SK-N-SH treated with all-trans-retinoic acid at 6 μM for 48 hours (cell line): ENCODE data around the gene MED9.

Experiments used
- ATAC-seq: fragments of 200-7000 bp; cut with Tn5 transposase; 3 replicates; pipeline ENCODE4 v1.9.1; 2020; ENCODE audit warnings: mild to moderate bottlenecking, moderate library complexity
- ARNTL ChIP-seq: fragments of 450-650 bp; formaldehyde crosslinking; IDR thresholded peaks from 2 replicates; pipeline ENCODE4 v1.5.0; 2020; ENCODE audit warnings: low read depth, mild to moderate bottlenecking, moderate library complexity, borderline replicate concordance
- BACH2 ChIP-seq: fragments of 250-450 bp; sonication (Bioruptor Pico); IDR thresholded peaks from 2 replicates; pipeline ENCODE4 v1.9.0; 2021; ENCODE audit warnings: mild to moderate bottlenecking, borderline replicate concordance
- CSDC2 ChIP-seq: fragments of 250-450 bp; sonication (Bioruptor Pico); IDR thresholded peaks from 2 replicates; pipeline ENCODE4 v1.5.0; 2020; ENCODE audit warnings: mild to moderate bottlenecking, moderate library complexity
- ESRRG ChIP-seq: fragments of 250-450 bp; sonication (Bioruptor Pico); IDR thresholded peaks from 2 replicates; pipeline ENCODE4 v1.6.1; 2021; ENCODE audit warnings: mild to moderate bottlenecking
- GLIS3 ChIP-seq: fragments of 250-450 bp; sonication (Bioruptor Pico); IDR thresholded peaks from 2 replicates; pipeline ENCODE4 v1.5.0; 2020; ENCODE audit warnings: mild to moderate bottlenecking, moderate library complexity
- ISL1 ChIP-seq: fragments of 250-450 bp; sonication (Bioruptor Pico); IDR thresholded peaks from 2 replicates; pipeline ENCODE4 v2.1.2; 2022; ENCODE audit warnings: mild to moderate bottlenecking, moderate library complexity
- OSR1 ChIP-seq: fragments of 250-450 bp; sonication (Bioruptor Pico); IDR thresholded peaks from 2 replicates; pipeline ENCODE4 v1.8.0; 2022; ENCODE audit warnings: moderate library complexity, mild to moderate bottlenecking, inconsistent platforms
- PPARA ChIP-seq: fragments of 250-450 bp; sonication (Bioruptor Pico); IDR thresholded peaks from 2 replicates; pipeline ENCODE4 v1.5.0; 2020; ENCODE audit warnings: mild to moderate bottlenecking, borderline replicate concordance
- RARB ChIP-seq: fragments of 250-450 bp; sonication (Bioruptor Pico); IDR thresholded peaks from 2 replicates; pipeline ENCODE4 v1.8.0; 2021; ENCODE audit warnings: mild to moderate bottlenecking, moderate library complexity
- SNAI2 ChIP-seq: fragments of 250-450 bp; sonication (Bioruptor Pico); IDR thresholded peaks from 2 replicates; pipeline ENCODE4 v1.5.0; 2020; ENCODE audit warnings: mild to moderate bottlenecking, moderate library complexity
- TCF4 ChIP-seq: fragments of 250-450 bp; sonication (Bioruptor Pico); IDR thresholded peaks from 2 replicates; pipeline ENCODE4 v1.8.0; 2021; ENCODE audit warnings: mild to moderate bottlenecking, moderate library complexity, borderline replicate concordance
- TOX ChIP-seq: fragments of 250-450 bp; sonication (Bioruptor Pico); IDR thresholded peaks from 2 replicates; pipeline ENCODE4 v1.8.0; 2021; ENCODE audit warnings: mild to moderate bottlenecking, moderate library complexity, borderline replicate concordance
- ZC3H10 ChIP-seq: fragments of 250-450 bp; sonication (Bioruptor Pico); IDR thresholded peaks from 2 replicates; pipeline ENCODE4 v1.5.1; 2021; ENCODE audit warnings: mild to moderate bottlenecking, moderate library complexity
- ZFP3 ChIP-seq: fragments of 250-450 bp; sonication (Bioruptor Pico); IDR thresholded peaks from 2 replicates; pipeline ENCODE4 v1.5.0; 2020; ENCODE audit warnings: mild to moderate bottlenecking, moderate library complexity
- ZFP30 ChIP-seq: fragments of 450-650 bp; formaldehyde crosslinking; IDR thresholded peaks from 2 replicates; pipeline ENCODE4 v1.5.0; 2022; ENCODE audit warnings: mild to moderate bottlenecking, moderate library complexity
- ZNF70 ChIP-seq: fragments of 450-650 bp; formaldehyde crosslinking; IDR thresholded peaks from 2 replicates; pipeline ENCODE4 v1.5.0; 2020; ENCODE audit warnings: mild to moderate bottlenecking, moderate library complexity
- ZNF8 ChIP-seq: fragments of 450-650 bp; formaldehyde crosslinking; IDR thresholded peaks from 2 replicates; pipeline ENCODE4 v1.5.0; 2020; ENCODE audit warnings: mild to moderate bottlenecking, moderate library complexity
- TF ChIP-seq, protein P1 (sequence below): fragments of 250-450 bp; sonication (Bioruptor Pico); IDR thresholded peaks from 2 replicates; pipeline ENCODE4 v1.8.0; 2021; ENCODE audit warnings: low read depth, mild to moderate bottlenecking, moderate library complexity, borderline replicate concordance
- TF ChIP-seq, protein P2 (sequence below): fragments of 250-450 bp; sonication (Bioruptor Pico); IDR thresholded peaks from 2 replicates; pipeline ENCODE4 v1.5.0; 2020; ENCODE audit warnings: mild to moderate bottlenecking, moderate library complexity
- TF ChIP-seq, protein P3 (sequence below): fragments of 250-450 bp; sonication (Bioruptor Pico); IDR thresholded peaks from 2 replicates; pipeline ENCODE4 v1.5.1; 2020; ENCODE audit warnings: low read depth, mild to moderate bottlenecking, moderate library complexity
- TF ChIP-seq, protein P4 (sequence below): fragments of 250-450 bp; sonication (Bioruptor Pico); IDR thresholded peaks from 2 replicates; pipeline ENCODE4 v1.5.1; 2021; ENCODE audit warnings: mild to moderate bottlenecking, moderate library complexity

The MED9 gene

DNA sequence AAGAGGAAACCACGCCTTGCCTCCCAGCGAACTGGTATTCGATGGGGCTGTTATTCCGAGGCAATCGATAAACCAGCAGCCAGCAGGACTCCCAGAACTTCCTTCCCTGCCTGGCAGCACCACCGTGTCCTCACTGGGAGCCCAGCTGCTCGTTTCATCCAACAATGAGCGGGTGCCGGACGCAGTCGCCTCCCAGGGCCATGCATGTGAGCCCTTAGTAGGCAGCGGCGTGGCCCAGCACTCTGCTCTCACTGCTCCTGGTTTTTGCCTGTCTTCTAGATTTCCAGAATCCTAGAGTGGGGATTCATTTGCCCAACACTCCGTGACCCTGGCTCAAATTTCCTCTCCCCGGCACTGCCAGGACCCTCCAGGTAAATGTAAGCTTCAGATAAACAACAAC, 48.5 kb downstream of the MED9 start:
- TF ChIP-seq RARB, result no peak
- TF ChIP-seq CSDC2 (CRISPR knock-in tag), result no peak
- no peak for TF ChIP-seq ISL1
- no peak for TF ChIP-seq BACH2 (CRISPR knock-in tag)
- TF ChIP-seq, protein P1, sequence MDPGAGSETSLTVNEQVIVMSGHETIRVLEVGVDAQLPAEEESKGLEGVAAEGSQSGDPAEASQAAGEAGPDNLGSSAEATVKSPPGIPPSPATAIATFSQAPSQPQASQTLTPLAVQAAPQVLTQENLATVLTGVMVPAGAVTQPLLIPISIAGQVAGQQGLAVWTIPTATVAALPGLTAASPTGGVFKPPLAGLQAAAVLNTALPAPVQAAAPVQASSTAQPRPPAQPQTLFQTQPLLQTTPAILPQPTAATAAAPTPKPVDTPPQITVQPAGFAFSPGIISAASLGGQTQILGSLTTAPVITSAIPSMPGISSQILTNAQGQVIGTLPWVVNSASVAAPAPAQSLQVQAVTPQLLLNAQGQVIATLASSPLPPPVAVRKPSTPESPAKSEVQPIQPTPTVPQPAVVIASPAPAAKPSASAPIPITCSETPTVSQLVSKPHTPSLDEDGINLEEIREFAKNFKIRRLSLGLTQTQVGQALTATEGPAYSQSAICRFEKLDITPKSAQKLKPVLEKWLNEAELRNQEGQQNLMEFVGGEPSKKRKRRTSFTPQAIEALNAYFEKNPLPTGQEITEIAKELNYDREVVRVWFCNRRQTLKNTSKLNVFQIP, result no peak
- no peak for TF ChIP-seq ZFP30 (CRISPR knock-in tag)
- TF ChIP-seq TCF4, result no peak
- TF ChIP-seq OSR1 (CRISPR knock-in tag), result no peak
- TF ChIP-seq ZNF8 (CRISPR knock-in tag), result no peak
- no peak for TF ChIP-seq TOX
- TF ChIP-seq PPARA (CRISPR knock-in tag), result no peak
- TF ChIP-seq, protein P2, sequence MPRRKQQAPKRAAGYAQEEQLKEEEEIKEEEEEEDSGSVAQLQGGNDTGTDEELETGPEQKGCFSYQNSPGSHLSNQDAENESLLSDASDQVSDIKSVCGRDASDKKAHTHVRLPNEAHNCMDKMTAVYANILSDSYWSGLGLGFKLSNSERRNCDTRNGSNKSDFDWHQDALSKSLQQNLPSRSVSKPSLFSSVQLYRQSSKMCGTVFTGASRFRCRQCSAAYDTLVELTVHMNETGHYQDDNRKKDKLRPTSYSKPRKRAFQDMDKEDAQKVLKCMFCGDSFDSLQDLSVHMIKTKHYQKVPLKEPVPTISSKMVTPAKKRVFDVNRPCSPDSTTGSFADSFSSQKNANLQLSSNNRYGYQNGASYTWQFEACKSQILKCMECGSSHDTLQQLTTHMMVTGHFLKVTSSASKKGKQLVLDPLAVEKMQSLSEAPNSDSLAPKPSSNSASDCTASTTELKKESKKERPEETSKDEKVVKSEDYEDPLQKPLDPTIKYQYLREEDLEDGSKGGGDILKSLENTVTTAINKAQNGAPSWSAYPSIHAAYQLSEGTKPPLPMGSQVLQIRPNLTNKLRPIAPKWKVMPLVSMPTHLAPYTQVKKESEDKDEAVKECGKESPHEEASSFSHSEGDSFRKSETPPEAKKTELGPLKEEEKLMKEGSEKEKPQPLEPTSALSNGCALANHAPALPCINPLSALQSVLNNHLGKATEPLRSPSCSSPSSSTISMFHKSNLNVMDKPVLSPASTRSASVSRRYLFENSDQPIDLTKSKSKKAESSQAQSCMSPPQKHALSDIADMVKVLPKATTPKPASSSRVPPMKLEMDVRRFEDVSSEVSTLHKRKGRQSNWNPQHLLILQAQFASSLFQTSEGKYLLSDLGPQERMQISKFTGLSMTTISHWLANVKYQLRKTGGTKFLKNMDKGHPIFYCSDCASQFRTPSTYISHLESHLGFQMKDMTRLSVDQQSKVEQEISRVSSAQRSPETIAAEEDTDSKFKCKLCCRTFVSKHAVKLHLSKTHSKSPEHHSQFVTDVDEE, result no peak
- TF ChIP-seq, all 23 proteins: peak for 0
- no peak for ATAC-seq

DNA sequence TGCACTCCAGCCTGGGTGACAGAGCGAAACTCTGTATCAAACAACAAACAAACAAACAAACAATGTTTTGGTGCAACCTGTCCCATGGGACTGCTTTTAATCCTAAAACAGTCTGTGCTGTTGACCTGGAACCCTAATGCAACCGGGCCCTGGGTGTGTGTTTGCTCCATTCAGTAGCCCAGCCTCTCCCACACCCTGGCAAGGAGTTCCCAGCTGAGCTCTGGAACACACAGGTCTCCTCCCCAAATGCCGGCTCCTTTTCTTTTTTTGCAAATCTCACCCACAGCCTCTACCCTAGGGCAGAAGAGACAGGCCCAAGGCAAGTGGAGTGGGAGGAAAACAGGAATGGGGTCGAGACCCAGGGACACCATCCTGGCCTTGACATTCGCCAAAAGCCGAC, 49.2 kb downstream of the MED9 start:
- TF ChIP-seq GLIS3 (CRISPR knock-in tag) (no peak), PPARA (CRISPR knock-in tag) (no peak), ZNF70 (no peak), ZC3H10 (CRISPR knock-in tag) (no peak), BACH2 (CRISPR knock-in tag) (no peak), OSR1 (CRISPR knock-in tag) (no peak), ARNTL (CRISPR knock-in tag) (no peak), ESRRG (CRISPR knock-in tag) (no peak), ZFP3 (CRISPR knock-in tag) (no peak), ZNF8 (CRISPR knock-in tag) (no peak), CSDC2 (CRISPR knock-in tag) (no peak), SNAI2 (CRISPR knock-in tag) (no peak), ISL1 (no peak)
- TF ChIP-seq, protein P3, sequence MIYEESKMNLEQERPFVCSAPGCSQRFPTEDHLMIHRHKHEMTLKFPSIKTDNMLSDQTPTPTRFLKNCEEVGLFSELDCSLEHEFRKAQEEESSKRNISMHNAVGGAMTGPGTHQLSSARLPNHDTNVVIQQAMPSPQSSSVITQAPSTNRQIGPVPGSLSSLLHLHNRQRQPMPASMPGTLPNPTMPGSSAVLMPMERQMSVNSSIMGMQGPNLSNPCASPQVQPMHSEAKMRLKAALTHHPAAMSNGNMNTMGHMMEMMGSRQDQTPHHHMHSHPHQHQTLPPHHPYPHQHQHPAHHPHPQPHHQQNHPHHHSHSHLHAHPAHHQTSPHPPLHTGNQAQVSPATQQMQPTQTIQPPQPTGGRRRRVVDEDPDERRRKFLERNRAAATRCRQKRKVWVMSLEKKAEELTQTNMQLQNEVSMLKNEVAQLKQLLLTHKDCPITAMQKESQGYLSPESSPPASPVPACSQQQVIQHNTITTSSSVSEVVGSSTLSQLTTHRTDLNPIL (CRISPR knock-in tag), result no peak
- TF ChIP-seq, protein P1, result no peak
- TF ChIP-seq, protein P4, sequence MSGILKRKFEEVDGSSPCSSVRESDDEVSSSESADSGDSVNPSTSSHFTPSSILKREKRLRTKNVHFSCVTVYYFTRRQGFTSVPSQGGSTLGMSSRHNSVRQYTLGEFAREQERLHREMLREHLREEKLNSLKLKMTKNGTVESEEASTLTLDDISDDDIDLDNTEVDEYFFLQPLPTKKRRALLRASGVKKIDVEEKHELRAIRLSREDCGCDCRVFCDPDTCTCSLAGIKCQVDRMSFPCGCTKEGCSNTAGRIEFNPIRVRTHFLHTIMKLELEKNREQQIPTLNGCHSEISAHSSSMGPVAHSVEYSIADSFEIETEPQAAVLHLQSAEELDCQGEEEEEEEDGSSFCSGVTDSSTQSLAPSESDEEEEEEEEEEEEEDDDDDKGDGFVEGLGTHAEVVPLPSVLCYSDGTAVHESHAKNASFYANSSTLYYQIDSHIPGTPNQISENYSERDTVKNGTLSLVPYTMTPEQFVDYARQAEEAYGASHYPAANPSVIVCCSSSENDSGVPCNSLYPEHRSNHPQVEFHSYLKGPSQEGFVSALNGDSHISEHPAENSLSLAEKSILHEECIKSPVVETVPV, result no peak
- TF ChIP-seq, protein P2, result no peak
- no peak for ATAC-seq
